HCT116 (cell line): ENCODE results near the gene UGGT2.

Source experiments
- CTCF ChIP-seq, 3 experiments: fragments of 200-600 bp in 1 of 3; sonication (generic) in 1 of 3; IDR thresholded peaks in 2 of 3; conservative IDR thresholded peaks in 1 of 3; 2 replicates each; pipeline ENCODE4 v1.5.1; 2012 to 2017; ENCODE audit warnings: low read depth in 2 of 3, low read length in 2 of 3, antibody characterized with exemption in 1 of 3, borderline replicate concordance in 1 of 3, control low read depth in 1 of 3, mild to moderate bottlenecking in 1 of 3, mixed read lengths in 1 of 3, mixed run types in 1 of 3, moderate library complexity in 1 of 3; ENCODE audit not compliant: insufficient read depth in 1 of 3
- EZH2 ChIP-seq: fragments of 200-600 bp; sonication (generic); IDR thresholded peaks from 2 replicates; pipeline ENCODE4 v1.6.1; 2017; ENCODE audit warnings: antibody characterized with exemption, mixed run types
- RAD21 ChIP-seq: IDR thresholded peaks from 2 replicates; pipeline ENCODE4 v1.6.1; 2012; ENCODE audit warnings: low read depth, mild to moderate bottlenecking
- REST ChIP-seq: IDR thresholded peaks from 2 replicates; pipeline ENCODE4 v1.6.1; 2012; ENCODE audit warnings: low read depth
- ZNF274 ChIP-seq: fragments of 200-500 bp; sonication (Bioruptor generic); IDR thresholded peaks from 2 replicates; pipeline ENCODE4 v1.6.1; 2014; ENCODE audit warnings: mild to moderate bottlenecking, low read depth, low read length, inconsistent platforms

DNA sequence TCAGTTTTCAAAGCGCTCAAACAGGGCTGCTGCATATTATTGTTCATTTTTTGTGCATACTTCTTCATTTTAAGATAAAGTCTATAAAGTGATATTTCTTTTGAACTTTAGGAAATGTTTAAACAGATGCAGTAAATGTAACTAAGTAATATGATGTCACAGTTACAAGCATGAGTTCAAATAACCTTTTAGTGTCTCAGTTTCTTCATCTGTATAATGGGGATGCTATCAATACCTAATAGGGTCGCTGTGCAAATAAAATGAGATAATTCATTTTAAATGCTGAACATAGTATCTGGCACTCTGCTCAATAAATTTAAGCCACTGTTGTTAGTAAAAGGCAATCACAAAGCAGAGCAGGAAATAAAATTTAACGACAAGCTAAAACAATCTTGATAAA lies 97.5 kb downstream of the UGGT2 start:
- TF ChIP-seq CTCF (IDR thresholded peaks at IDR 0.05 in 2 of 3, conservative IDR thresholded peaks at IDR 0.05 in 1 of 3; ENCODE audit: borderline replicate concordance in 1 of 3, insufficient read depth in 1 of 3, low read depth in 2 of 3, low read length in 2 of 3): no peak
- TF ChIP-seq EZH2: no peak
- TF ChIP-seq ZNF274: no peak
- no peak for TF ChIP-seq RAD21
- no peak for TF ChIP-seq REST
